CD8-positive, alpha-beta memory T cell (primary cell): ENCODE data around the gene KLF7. TPM values are rescaled to one million over a fixed set of nuclear protein-coding genes. Genes with fewer than 3 reads are reported as not detected.

Source experiments
- CTCF ChIA-PET: fragments of 350-600 bp; sonication (Branson Sonifier 250); formaldehyde crosslinking; loops from one replicate; lab custom pipeline; 2021; ENCODE audit warnings: antibody characterized with exemption; lab: Charles Lee
- POLR2A ChIA-PET: fragments of 350-600 bp; sonication (Branson Sonifier 250); formaldehyde crosslinking; loops from one replicate; lab custom pipeline; 2021; ENCODE audit warnings: antibody characterized with exemption; lab: Charles Lee
- DNase-seq, 5 donors: peaks; one replicate each; pipeline versions ENCODE4 v3.0.0 to v3.0.0-alpha.2; 2020 to 2022; ENCODE audit warnings: mixed read lengths in 1 of 5
- H3K27ac ChIP-seq: one replicate; pipeline ENCODE4 v1.7.0; 2013; ENCODE audit warnings: low read depth, mild to moderate bottlenecking, low read length, moderate library complexity
- H3K27me3 ChIP-seq: 2 replicates; pipeline ENCODE4 v1.7.0; 2013; ENCODE audit warnings: low read length, mild to moderate bottlenecking; ENCODE audit not compliant: insufficient read depth, poor library complexity, severe bottlenecking
- H3K36me3 ChIP-seq: 2 replicates; pipeline ENCODE4 v1.7.0; 2013; ENCODE audit warnings: mild to moderate bottlenecking, low read length, moderate library complexity; ENCODE audit not compliant: insufficient read depth
- H3K4me1 ChIP-seq: 2 replicates; pipeline ENCODE4 v1.7.0; 2013; ENCODE audit warnings: mild to moderate bottlenecking, low read length, moderate library complexity; ENCODE audit not compliant: insufficient read depth
- H3K4me3 ChIP-seq: 2 replicates; pipeline ENCODE4 v1.7.0; 2013; ENCODE audit warnings: mild to moderate bottlenecking, low read length
- H3K9me3 ChIP-seq: 2 replicates; pipeline ENCODE4 v1.7.0; 2013; ENCODE audit warnings: mild to moderate bottlenecking, low read length
- H3K27ac Mint-ChIP-seq, 8 donors: one replicate each; pipeline ENCODE4 v1.8.0; 2020 to 2021; ENCODE audit warnings: mixed read lengths in 8 of 8, mild to moderate bottlenecking in 6 of 8, inconsistent platforms in 3 of 8, moderate library complexity in 3 of 8
- H3K27me3 Mint-ChIP-seq, 2 donors: one replicate each; pipeline ENCODE4 v1.8.0; 2020 to 2021; ENCODE audit warnings: mixed read lengths in 2 of 2, mild to moderate bottlenecking in 1 of 2, moderate library complexity in 1 of 2
- H3K36me3 Mint-ChIP-seq, 3 donors: one replicate each; pipeline ENCODE4 v1.8.0; 2020 to 2021; ENCODE audit warnings: mixed read lengths in 3 of 3, inconsistent platforms in 1 of 3, mild to moderate bottlenecking in 1 of 3
- H3K4me1 Mint-ChIP-seq, 3 donors: one replicate each; pipeline ENCODE4 v1.8.0; 2020 to 2021; ENCODE audit warnings: mixed read lengths in 3 of 3, inconsistent platforms in 1 of 3, mild to moderate bottlenecking in 1 of 3
- H3K4me3 Mint-ChIP-seq, 7 donors: one replicate each; pipeline ENCODE4 v1.8.0; 2020 to 2021; ENCODE audit warnings: mixed read lengths in 7 of 7, mild to moderate bottlenecking in 6 of 7, moderate library complexity in 4 of 7, inconsistent platforms in 2 of 7
- H3K9me3 Mint-ChIP-seq, 5 donors: one replicate each; pipeline ENCODE4 v1.8.0; 2020 to 2022; ENCODE audit warnings: mixed read lengths in 5 of 5, mild to moderate bottlenecking in 3 of 5, moderate library complexity in 2 of 5, inconsistent platforms in 1 of 5
- polyA plus RNA-seq: library from polyadenylated mRNA; unstranded; fragments of 300-500 nt; fragmentation: Illumina TruSeq; gene quantifications from one replicate; pipeline ENCODE4 v1.2.3, GENCODE V29; 2021
- total RNA-seq, 2 experiments: library from RNA; stranded (reverse); gene quantifications; one replicate each; pipeline ENCODE4 v1.2.3, GENCODE V29; 2021

KLF7 gene
- 10 to 100 TPM in 1 of 2 experiments, 1 to 10 TPM in 1; 6.7 to 12.1 TPM for total RNA-seq
- 6.4 TPM for polyA plus RNA-seq

DNA sequence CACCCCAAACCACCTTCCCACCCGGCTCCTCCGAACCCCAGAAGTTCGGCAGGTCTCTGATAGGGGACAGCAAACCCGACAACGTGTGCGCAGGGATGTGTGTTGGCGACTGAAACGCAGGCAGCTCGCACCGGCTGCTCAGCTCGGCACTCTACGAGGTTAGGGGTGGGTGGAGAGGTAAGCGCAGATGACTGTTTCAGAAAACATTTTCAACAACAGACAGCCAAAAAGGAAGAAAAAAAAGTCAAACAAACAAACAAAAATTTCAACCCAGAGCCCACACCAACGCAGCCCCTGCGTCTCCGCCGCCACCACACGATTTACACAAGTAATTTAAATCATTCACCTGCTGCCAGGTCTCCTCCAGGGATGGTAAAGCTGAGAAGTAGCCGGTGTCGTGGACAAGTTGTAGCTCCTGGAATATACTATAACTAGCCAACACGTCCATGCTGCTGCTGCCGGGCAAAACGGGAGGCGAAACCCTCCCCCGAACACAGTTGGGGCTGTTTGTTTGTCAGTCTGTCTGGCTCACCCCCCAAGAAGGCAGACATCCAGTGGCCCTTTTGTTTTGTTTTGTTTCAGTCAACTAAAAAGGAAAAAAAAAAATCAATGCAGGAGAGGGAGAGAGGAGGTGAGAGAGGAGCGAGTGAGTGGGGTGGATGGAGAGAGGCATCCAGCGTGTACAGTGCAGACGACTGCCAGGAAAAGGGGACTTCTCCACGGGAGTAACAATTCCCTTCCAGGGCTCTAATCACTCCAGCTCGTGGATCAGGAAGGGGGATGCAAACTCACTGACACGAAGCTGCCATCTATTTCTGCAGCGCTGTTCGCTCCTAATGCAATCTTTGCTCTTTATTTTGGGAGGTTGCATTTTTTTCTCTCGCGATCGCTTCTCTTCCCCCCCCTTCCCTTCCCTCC is at the start of gene KLF7:
KLF7 (minus strand) TSS at position 828 of the 918 bp plus-strand sequence; CDS start at position 448, 380 bp downstream.
- POLR2A ChIA-PET = interaction anchor here (0.6 to 2.5 kb wide), 5 partner anchors 8 to 459 kb away, joined by 3 to 26 read pairs (median 3); partner anchors contain the start of gene METTL21A
- DNase-seq = peak in 4 of 5 donors; percentile 18 to 71 (median 43)
- Histone ChIP-seq H3K9me3 (no peaks in the 10 kb centered on the region), H3K4me3 (peak within 1 kb of the TSS; percentile 84), H3K27ac (peak within 1 kb of the TSS; percentile 85), H3K36me3 (no peaks in the 10 kb centered on the region), H3K4me1 (peaks cover 11% of the 10 kb centered on the region), H3K27me3 (no peaks in the 10 kb centered on the region)
- Mint-ChIP-seq H3K4me3 (peak within 1 kb of the TSS; percentile 84 to 92 (median 88)), H3K36me3 (no peaks in the 10 kb centered on the region), H3K9me3 (peaks cover 0 to 1% (median 0%) of the 10 kb centered on the region in 5 donors), H3K4me1 (peaks cover 22 to 48% (median 33%) of the 10 kb centered on the region in 3 donors), H3K27me3 (peaks cover 34 to 64% of the 10 kb centered on the region in 2 donors), H3K27ac (peak within 1 kb of the TSS; percentile 64 to 96 (median 85))
- CTCF ChIA-PET = interaction anchor here (1.0 to 2.1 kb wide), 3 partner anchors 22 to 460 kb away, joined by 3 to 8 read pairs (median 3); partner anchors contain the start of gene METTL21A

DNA sequence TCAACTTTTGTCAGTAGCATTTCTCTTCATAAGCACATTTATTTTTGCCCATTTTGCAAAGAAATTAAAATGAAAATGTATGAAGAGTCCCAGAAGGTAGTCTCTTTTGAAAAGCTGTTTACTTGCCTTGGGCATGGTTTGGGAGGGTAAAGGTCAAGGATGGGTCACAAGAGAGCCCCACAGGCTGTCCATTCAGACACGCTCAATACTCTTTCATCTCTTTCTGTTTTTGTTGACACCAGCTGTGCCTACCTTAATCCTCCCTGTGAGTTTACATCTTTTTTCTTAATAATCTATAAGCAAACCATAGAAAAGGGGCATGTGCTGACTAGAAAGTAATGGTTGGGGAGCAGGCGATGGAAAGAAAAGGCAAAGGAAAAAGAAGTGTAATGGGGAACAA is 49.6 kb upstream of the KLF7 start:
- DNase-seq = no peak
- H3K9me3 ChIP-seq = no peaks in the 10 kb centered on the region
- no peak overlapping the region for H3K4me3 ChIP-seq
- Mint-ChIP-seq H3K27me3 (peaks cover 1 to 10% of the 10 kb centered on the region in 2 donors), H3K27ac (no peak overlapping the region), H3K4me1 (no peaks in the 10 kb centered on the region), H3K36me3 (no peaks in the 10 kb centered on the region), H3K4me3 (no peak overlapping the region), H3K9me3 (no peaks in the 10 kb centered on the region)
- ChIA-PET POLR2A (no interaction called here), CTCF (no interaction called here)
- no peaks in the 10 kb centered on the region for H3K27me3 ChIP-seq
- no peaks in the 10 kb centered on the region for H3K4me1 ChIP-seq
- no peaks in the 10 kb centered on the region for H3K36me3 ChIP-seq
- no peak overlapping the region for H3K27ac ChIP-seq

GRCh38 chr2:207214446-207214845 is 48.7 kb upstream of the KLF7 start:
- H3K4me3 ChIP-seq = no peak overlapping the region
- no peak for DNase-seq
- no peak overlapping the region for H3K27ac Mint-ChIP-seq
- no peak overlapping the region for H3K4me3 Mint-ChIP-seq
- ChIA-PET POLR2A (no interaction called here), CTCF (no interaction called here)
- H3K27me3 Mint-ChIP-seq = peaks cover 1 to 10% of the 10 kb centered on the region in 2 donors
- H3K9me3 Mint-ChIP-seq = no peaks in the 10 kb centered on the region
- no peaks in the 10 kb centered on the region for H3K4me1 Mint-ChIP-seq
- no peaks in the 10 kb centered on the region for H3K36me3 Mint-ChIP-seq
- no peaks in the 10 kb centered on the region for H3K36me3 ChIP-seq
- no peaks in the 10 kb centered on the region for H3K4me1 ChIP-seq
- no peaks in the 10 kb centered on the region for H3K27me3 ChIP-seq
- no peaks in the 10 kb centered on the region for H3K9me3 ChIP-seq
- no peak overlapping the region for H3K27ac ChIP-seq

DNA sequence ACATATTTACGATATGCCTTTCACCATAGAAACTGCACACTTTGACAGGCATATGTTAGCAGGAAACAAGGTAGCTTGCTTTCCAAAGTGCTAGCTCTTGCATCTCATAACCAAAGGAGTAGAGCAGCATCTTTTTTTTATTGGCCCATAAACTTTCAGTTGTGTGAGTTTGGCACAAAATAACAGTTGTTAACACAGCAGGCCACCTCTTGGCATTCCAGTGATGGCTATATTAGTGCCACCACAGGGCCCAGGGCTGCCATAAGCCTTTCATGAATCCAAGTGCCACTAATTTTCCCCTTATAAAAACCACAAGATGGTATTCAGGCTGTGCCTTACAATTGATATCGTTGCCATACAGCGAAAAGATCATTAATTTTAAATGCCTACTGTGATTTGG is 40.3 kb upstream of the KLF7 start:
- Mint-ChIP-seq H3K27ac (no peak overlapping the region), H3K9me3 (no peaks in the 10 kb centered on the region), H3K27me3 (no peaks in the 10 kb centered on the region), H3K36me3 (no peaks in the 10 kb centered on the region), H3K4me3 (no peak overlapping the region), H3K4me1 (no peaks in the 10 kb centered on the region)
- Histone ChIP-seq H3K27me3 (no peaks in the 10 kb centered on the region), H3K4me1 (no peaks in the 10 kb centered on the region), H3K27ac (no peak overlapping the region), H3K36me3 (no peaks in the 10 kb centered on the region), H3K4me3 (no peak overlapping the region), H3K9me3 (no peaks in the 10 kb centered on the region)
- ChIA-PET POLR2A (no interaction called here), CTCF (no interaction called here)
- DNase-seq = no peak

DNA sequence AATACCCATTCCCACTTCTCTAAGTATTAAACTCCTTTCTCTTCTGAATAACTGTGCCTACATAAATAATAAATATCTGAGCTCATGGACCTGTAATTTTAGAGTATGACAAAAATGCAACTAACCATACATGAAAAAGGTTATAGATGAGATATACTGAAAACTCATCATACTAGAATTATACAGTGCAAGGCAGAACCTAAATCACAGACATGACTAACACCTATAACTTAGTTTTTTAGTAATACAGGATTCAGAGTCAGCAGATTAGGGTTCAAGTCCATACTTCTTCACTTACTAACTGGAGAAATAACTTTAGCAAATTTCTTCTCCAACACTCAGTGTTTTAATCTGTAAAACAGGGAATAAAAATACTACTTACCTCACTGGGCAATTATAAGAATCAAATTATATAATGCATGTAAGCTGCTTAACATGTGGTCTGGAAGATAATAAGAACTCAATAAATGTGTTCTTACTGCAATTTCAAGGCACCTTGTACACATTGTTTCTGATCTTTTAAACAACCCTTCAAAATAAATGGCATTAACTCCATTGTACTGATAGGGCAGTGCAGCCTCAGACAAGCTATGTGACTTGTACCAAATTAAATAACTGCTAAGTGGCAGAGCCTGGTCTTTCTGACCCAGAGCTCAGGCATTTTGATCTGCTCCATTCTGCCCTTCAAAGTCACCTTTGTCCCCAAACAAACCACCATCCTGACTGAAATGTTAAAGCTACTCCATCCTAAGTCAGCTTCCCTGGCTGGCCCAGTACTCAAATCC is 39.6 kb upstream of the KLF7 start:
- Histone ChIP-seq H3K27ac (no peak overlapping the region), H3K4me1 (no peaks in the 10 kb centered on the region), H3K9me3 (no peaks in the 10 kb centered on the region), H3K4me3 (no peak overlapping the region), H3K36me3 (no peaks in the 10 kb centered on the region), H3K27me3 (no peaks in the 10 kb centered on the region)
- Mint-ChIP-seq H3K27ac (no peak overlapping the region), H3K4me3 (no peak overlapping the region), H3K4me1 (no peaks in the 10 kb centered on the region), H3K36me3 (no peaks in the 10 kb centered on the region), H3K9me3 (no peaks in the 10 kb centered on the region), H3K27me3 (no peaks in the 10 kb centered on the region)
- CTCF ChIA-PET = no interaction called here
- POLR2A ChIA-PET = no interaction called here
- no peak for DNase-seq

DNA sequence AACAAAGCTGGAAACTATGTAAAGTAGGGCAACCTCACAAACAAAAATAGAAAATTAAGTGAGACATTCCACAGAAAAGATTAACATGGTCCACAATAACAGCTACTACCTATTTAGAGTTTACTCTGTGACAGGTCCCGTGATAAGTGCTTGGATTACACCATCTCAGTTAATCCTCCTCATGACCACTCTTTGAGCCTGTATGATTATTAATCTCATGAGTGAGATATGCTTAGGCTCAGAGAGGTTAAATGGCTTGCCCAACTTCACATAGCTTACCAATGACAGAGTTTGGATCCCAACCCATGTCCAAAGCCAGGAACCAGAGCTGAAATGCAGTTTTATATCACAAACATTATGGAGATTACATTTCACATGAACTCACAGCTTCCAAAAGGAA is 37.3 kb upstream of the KLF7 start:
- Mint-ChIP-seq H3K9me3 (no peaks in the 10 kb centered on the region), H3K4me1 (no peaks in the 10 kb centered on the region), H3K27ac (no peak overlapping the region), H3K4me3 (no peak overlapping the region), H3K27me3 (peaks cover 0 to 2% of the 10 kb centered on the region in 2 donors), H3K36me3 (no peaks in the 10 kb centered on the region)
- Histone ChIP-seq H3K27me3 (no peaks in the 10 kb centered on the region), H3K4me3 (no peak overlapping the region), H3K27ac (no peak overlapping the region), H3K36me3 (no peaks in the 10 kb centered on the region), H3K4me1 (no peaks in the 10 kb centered on the region), H3K9me3 (no peaks in the 10 kb centered on the region)
- ChIA-PET CTCF (no interaction called here), POLR2A (no interaction called here)
- no peak for DNase-seq

DNA sequence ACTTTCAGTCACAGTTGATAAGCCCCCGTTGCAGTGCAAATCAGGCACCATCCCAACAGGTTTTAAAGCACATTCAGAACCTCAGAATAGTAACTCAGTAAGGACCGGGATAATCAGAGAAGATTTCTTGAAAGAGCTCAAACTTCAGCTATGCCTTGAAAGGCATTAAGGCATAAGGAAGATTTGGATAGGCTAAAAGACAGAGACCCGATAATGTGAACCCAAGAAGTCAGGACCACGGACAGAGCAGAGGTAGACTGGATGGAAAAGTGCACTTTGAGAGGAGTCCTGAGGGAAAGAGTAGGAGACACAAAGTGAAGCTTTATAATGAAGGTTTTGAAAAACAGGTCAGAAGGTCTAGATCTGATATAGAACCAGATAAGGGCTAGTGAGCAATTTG is 36.9 kb upstream of the KLF7 start:
- Histone ChIP-seq H3K36me3 (no peaks in the 10 kb centered on the region), H3K27ac (no peak overlapping the region), H3K4me1 (no peaks in the 10 kb centered on the region), H3K4me3 (no peak overlapping the region), H3K9me3 (no peaks in the 10 kb centered on the region), H3K27me3 (no peaks in the 10 kb centered on the region)
- ChIA-PET CTCF (no interaction called here), POLR2A (no interaction called here)
- H3K27me3 Mint-ChIP-seq = peaks cover 1 to 3% of the 10 kb centered on the region in 2 donors
- H3K36me3 Mint-ChIP-seq = peaks cover 0 to 1% (median 0%) of the 10 kb centered on the region in 3 donors
- H3K4me3 Mint-ChIP-seq = no peak overlapping the region
- no peak overlapping the region for H3K27ac Mint-ChIP-seq
- no peak for DNase-seq
- peaks cover 0 to under 1% (median 0%) of the 10 kb centered on the region in 5 donors for H3K9me3 Mint-ChIP-seq
- no peaks in the 10 kb centered on the region for H3K4me1 Mint-ChIP-seq

DNA sequence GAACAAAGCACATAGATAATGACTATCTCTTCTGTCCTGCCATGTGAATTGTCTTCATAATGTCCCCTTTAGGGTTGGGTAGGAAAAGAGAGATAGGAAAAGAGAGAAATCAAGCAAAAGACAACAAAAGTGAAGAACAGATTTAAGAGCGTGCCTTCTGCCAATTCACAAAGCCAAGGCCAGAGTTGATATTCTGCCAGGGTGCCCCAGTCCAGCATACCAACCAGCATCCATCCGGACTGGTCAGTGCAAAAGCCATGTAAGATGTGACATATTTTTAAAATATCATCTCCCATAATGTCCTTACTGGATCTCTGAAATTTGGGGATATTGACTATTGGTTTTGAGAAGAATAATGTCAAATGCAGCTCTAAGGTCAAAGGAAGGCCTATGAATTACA is 35.7 kb upstream of the KLF7 start:
- H3K4me3 Mint-ChIP-seq = no peak overlapping the region
- peaks cover 0 to 4% (median 0%) of the 10 kb centered on the region in 3 donors for H3K36me3 Mint-ChIP-seq
- peaks cover 5 to 11% of the 10 kb centered on the region in 2 donors for H3K27me3 Mint-ChIP-seq
- no peak for DNase-seq
- POLR2A ChIA-PET = no interaction called here
- Histone ChIP-seq H3K4me1 (no peaks in the 10 kb centered on the region), H3K4me3 (no peak overlapping the region), H3K9me3 (no peaks in the 10 kb centered on the region), H3K27ac (no peak overlapping the region), H3K36me3 (no peaks in the 10 kb centered on the region), H3K27me3 (no peaks in the 10 kb centered on the region)
- no peaks in the 10 kb centered on the region for H3K4me1 Mint-ChIP-seq
- H3K27ac Mint-ChIP-seq = no peak overlapping the region
- CTCF ChIA-PET = no interaction called here
- H3K9me3 Mint-ChIP-seq = peaks cover 0 to 3% (median 0%) of the 10 kb centered on the region in 5 donors
